Measurements from ENCODE around the gene RFX7.
A peak's percentile ranks its signal among the peaks of the same experiment; 100 is the strongest.

The RFX7 gene

DNA sequence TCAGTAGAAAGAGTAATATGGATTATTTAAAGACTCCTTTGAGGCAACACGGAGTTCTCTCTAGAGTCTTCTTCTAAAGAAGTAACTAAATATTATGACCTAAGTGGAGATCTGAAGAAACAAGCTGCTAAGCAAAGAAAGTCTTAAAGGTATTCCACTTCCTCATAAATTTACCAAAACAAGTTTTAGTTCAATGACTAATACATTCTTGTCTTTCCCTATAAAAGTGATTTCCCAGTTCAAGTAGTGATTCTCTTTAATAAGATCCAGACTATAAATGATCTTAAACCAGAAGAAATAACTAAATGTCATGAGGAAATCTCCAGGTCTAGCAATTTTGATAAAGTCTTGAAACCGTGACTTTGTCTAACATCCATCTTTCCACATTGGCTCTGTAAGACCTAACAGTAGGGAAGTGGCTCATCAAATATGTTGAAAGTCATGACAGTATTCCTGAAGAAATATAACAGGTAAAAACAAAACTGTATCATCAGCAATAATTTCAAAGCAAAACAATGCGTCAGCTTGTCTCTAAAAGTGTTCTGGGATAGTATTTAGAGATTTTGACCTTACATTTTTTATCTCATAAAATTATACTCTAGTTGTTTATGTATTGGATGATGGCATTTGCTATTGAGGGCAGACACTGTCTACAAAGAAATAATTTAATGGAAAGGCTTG, 198.5 kb downstream of the RFX7 start:
- DNase-seq (ENCODE audit: low read depth): no peak

DNA sequence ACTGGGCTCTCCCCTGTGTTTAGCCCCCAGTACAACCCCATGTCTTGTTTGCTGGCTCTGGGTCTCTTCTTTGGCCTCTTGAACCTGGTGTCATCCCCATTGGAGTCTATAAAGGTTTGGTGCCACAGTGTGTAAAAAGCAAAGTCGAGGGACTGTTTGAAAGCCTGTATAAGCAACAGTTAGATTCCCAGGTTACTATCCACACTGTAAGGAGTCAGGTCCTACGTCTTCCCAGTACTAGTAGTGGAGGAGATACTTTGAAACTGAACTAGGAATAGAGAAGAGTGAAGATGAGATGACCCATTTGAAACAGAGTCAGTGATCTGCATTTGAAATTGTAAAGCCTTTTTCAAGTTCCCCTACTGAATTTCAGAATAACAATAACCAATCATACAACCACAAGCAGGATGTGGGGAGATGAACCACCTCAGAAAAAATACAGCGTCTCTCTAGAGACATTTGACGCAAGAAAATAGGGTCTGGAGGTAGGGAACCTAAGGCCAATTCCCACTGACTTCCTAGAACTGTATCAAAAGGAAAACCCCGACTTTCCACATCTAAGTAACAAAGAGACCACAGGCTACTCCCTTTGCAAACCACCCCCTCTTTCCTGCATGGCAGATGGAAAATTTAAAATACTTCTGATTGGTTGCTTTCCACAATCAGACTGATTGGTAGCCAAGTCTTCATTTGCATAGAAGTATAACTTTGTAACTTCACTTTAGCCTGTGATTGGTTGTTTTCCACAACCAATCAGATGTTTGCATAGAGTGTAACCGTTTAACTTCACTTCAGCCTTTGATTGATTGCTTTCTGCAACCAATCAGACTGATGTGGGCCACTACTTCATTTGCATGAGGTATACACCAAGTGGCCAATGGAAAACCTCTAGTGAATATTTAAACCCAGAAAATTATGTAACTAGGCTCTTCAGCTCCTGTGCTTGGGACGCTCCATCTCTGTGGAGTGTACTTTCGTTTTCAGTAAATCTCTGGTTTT, 200.4 kb downstream of the RFX7 start:
- DNase-seq (ENCODE audit: low read depth): no peak

DNA sequence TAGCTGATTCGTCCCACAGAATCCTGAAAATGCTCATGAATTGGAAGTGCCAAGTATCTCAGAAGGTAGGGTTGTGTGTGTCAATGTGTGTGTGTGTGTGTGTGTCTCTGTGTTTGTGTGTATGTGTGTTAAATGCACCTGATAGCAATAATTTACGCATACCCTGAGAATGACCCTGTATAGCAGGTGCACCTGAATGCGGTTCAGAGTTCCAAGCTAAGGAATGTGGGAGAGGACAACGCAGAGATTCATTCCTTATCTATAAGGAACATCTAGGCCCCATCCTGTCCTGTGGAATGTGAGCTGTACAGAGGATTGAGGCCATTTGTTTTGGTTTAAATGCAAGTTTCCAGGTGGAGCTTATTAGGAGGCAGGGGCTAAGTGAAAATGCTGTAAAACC, 201.2 kb downstream of the RFX7 start:
- DNase-seq (ENCODE audit: low read depth): no peak

DNA sequence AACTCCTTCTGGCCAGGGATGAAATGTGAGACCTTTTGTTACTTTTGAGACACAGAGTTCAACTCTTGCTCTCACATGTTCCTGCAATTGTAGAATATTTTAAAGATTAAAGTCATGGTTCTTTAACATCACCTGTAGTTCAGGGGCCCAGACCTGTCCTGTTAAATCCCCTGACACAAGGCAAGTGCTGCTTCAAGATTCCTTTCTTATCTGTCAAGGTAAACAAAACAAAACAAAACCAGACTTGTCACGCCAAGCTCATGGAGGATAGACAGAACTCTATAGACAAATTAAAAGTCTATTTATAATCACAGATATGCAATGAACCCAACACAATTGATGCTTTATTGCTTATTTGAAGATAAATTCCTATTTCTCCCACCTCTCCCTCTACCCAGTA, 201.6 kb downstream of the RFX7 start:
- no peak for DNase-seq (ENCODE audit: low read depth)

DNA sequence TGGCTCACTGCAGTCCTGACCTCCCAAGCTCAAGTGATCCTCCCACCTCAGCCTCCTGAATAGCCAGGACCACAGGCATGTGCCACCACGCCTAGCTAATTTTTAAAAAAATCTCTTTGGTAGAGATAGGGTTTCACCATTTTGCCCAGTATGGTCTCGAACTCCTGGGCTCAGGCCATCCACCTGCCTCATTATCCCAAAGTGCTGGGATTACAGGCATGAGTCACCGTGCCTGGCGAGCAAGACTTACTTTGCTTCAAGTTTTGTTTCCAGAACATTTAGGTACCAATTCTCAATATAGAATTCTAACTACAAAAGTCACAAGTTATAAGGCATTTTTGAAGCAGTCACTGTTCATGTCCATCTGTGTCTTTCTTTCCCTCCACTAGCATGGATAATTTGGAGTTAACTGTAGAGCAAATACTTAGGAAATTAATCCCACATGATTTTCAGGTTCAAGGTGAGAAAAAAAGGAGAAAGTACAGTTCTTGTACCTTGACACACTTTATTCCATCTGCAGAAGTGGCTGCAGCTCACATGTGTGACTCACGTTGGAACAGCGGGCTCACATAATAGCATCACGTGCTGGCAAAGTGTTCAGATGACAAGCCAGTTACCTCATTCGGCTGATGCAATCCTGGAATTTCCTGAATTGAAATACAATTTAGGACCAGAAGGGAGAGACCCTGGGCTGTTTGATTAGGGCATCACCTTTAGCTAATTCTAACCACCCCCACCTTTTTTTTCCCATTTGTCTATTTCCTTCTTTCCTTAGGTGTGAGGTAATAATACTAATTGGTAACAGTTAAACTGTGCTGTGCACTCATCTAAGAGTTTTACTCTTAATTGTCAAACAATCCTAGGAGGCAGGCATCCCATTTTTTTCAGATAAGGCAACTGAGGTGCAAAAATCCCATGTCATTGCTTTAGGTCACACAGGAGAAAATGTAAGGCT, 203.3 kb downstream of the RFX7 start:
- DNase-seq (ENCODE audit: low read depth): peak; percentile 92

DNA sequence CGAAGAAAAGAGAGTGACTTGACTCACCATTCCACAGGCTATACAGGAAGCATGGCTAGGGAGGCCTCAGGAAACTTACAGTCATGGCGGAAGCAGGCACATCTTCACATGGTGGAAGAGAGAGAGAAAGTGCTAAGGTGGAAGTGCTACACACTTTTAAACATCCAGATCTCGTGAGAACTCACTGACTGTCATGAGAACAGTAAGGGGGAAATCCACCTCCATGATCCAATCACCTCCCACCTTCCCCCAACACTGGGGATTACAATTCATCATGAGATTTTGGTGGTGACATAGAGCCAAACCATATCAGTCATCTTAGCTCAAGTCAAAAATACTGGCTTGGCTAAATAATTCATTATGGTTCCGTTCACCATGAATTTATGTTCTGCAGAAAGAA, 205.0 kb downstream of the RFX7 start:
- no peak for DNase-seq (ENCODE audit: low read depth)

DNA sequence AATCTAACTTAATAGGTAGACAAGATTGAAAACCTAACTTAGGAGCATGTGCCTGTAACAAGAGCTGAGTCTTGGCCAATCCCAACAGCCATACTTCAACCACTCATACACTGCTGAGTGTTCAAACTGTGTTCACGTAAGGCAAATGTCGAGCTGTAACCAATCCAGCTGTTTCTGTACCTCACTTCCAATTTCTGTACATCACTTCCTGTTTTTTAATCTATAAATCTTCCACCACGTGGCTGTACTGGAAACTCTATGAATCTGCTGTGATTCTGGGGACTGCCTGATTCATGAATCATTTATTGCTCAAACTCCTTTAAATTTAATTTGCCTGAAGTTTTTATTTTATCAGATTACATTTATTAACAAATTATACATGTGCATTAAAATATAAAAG, 205.7 kb downstream of the RFX7 start:
- DNase-seq (ENCODE audit: low read depth): peak; percentile 35

Measured in amniotic epithelial cell (primary cell).